HCT116 (cell line): ENCODE measurements around the gene MT1X. TPM values are rescaled to one million over a fixed set of nuclear protein-coding genes. Genes with fewer than 3 reads are reported as not detected.

Experiments
- ATAC-seq: fragments of 200-7000 bp; cut with Tn5 transposase; 2 replicates; pipeline ENCODE4 v1.9.1; 2020; ENCODE audit warnings: mild to moderate bottlenecking, moderate library complexity
- BruUV-seq: library from RNA; stranded (reverse); fragments of 400-500 nt; replicated peaks from 2 replicates; lab custom pipeline; 2021; lab: Mats Ljungman, UMichigan
- CTCF ChIA-PET: fragments of 300-600 bp; sonication (Branson Sonifier 250); formaldehyde crosslinking; loops from one replicate; lab custom pipeline; 2021; ENCODE audit warnings: antibody characterized with exemption; lab: Charles Lee
- POLR2A ChIA-PET: fragments of 300-600, 350-600 bp; sonication (Branson Sonifier 250); formaldehyde crosslinking; loops from one replicate; lab custom pipeline; 2021; ENCODE audit warnings: antibody characterized with exemption; lab: Charles Lee
- RAD21 ChIA-PET, 2 experiments: fragments of 300-600 bp; sonication (Branson Sonifier 250); formaldehyde crosslinking; loops; one replicate each; lab custom pipeline; 2023; ENCODE audit warnings: low total read pairs in 2 of 2; ENCODE audit not compliant: uncharacterized antibody in 2 of 2, unreplicated experiment in 2 of 2, low non-redundant PET in 1 of 2; lab: Charles Lee
- DNase-seq: peaks from one replicate; pipeline ENCODE4 v3.0.0-alpha.2; 2010; ENCODE audit warnings: low read depth, low spot score
- H2AFZ ChIP-seq: fragments of 200-600 bp; shearing (Covaris generic), sonication (generic); 2 replicates; pipeline ENCODE4 v1.6.1; 2017; ENCODE audit warnings: low read depth, mixed run types, mixed read lengths, antibody characterized with exemption, low read length; ENCODE audit not compliant: poor library complexity, severe bottlenecking
- H3K27ac ChIP-seq: 2 replicates; pipeline ENCODE4 v1.5.1; 2012; ENCODE audit warnings: low read depth, low read length
- H3K27me3 ChIP-seq: fragments of 200-600 bp; sonication (generic); 2 replicates; pipeline ENCODE4 v1.6.1; 2016; ENCODE audit warnings: mixed run types, low read length, mixed read lengths; ENCODE audit not compliant: insufficient read depth
- H3K36me3 ChIP-seq, 2 experiments: fragments of 200-500 bp in 1 of 2; fragments of 200-600 bp in 1 of 2; sonication (Bioruptor generic) in 1 of 2; sonication (generic) in 1 of 2; 2 replicates each; pipeline versions ENCODE4 v1.5.1 to v1.6.1; 2014 to 2016; ENCODE audit warnings: low read length in 2 of 2, inconsistent platforms in 1 of 2, mixed read lengths in 1 of 2, mixed run types in 1 of 2; ENCODE audit not compliant: insufficient read depth in 2 of 2, control insufficient read depth in 1 of 2
- H3K4me1 ChIP-seq, 2 experiments: fragments of 200-600 bp in 1 of 2; sonication (generic) in 1 of 2; 2 replicates each; pipeline versions ENCODE4 v1.5.1 to v1.6.1; 2012 to 2017; ENCODE audit warnings: low read length in 2 of 2, inconsistent platforms in 1 of 2, mild to moderate bottlenecking in 1 of 2, mixed read lengths in 1 of 2, mixed run types in 1 of 2, moderate library complexity in 1 of 2; ENCODE audit not compliant: insufficient read depth in 2 of 2, control insufficient read depth in 1 of 2
- H3K4me2 ChIP-seq: fragments of 200-600 bp; sonication (generic); 2 replicates; pipeline ENCODE4 v1.6.1; 2017; ENCODE audit warnings: mixed run types, low read length, mixed read lengths
- H3K4me3 ChIP-seq, 2 experiments: fragments of 200-600 bp in 1 of 2; sonication (generic) in 1 of 2; replicated peaks in 1 of 2; 2 replicates each; pipeline ENCODE4 v1.5.1; 2011 to 2016; ENCODE audit warnings: low read length in 2 of 2, control low read depth in 1 of 2, low read depth in 1 of 2, mild to moderate bottlenecking in 1 of 2, mixed read lengths in 1 of 2, mixed run types in 1 of 2
- H3K79me2 ChIP-seq: fragments of 200-600 bp; sonication (generic); 2 replicates; pipeline ENCODE4 v1.6.1; 2017; ENCODE audit warnings: mild to moderate bottlenecking, mixed run types, low read length, moderate library complexity, mixed read lengths; ENCODE audit not compliant: insufficient read depth
- H3K9ac ChIP-seq: fragments of 200-600 bp; sonication (generic); 2 replicates; pipeline ENCODE4 v1.6.1; 2016; ENCODE audit warnings: low read length, mixed read lengths
- H3K9me2 ChIP-seq: fragments of 200-600 bp; sonication (generic), shearing (Covaris generic); 2 replicates; pipeline ENCODE4 v1.6.1; 2017; ENCODE audit warnings: mixed run types, mild to moderate bottlenecking, moderate library complexity; ENCODE audit not compliant: insufficient read depth
- H3K9me3 ChIP-seq, 2 experiments: fragments of 200-500 bp in 1 of 2; fragments of 200-600 bp in 1 of 2; sonication (Bioruptor generic) in 1 of 2; sonication (generic) in 1 of 2; 2 replicates each; pipeline ENCODE4 v1.6.1; 2014 to 2017; ENCODE audit warnings: low read length in 2 of 2, mixed read lengths in 2 of 2, inconsistent platforms in 1 of 2, low read depth in 1 of 2, mild to moderate bottlenecking in 1 of 2, mixed run types in 1 of 2, moderate library complexity in 1 of 2; ENCODE audit not compliant: control insufficient read depth in 1 of 2, insufficient read depth in 1 of 2
- H4K20me1 ChIP-seq: fragments of 200-600 bp; sonication (generic), shearing (Covaris generic); 2 replicates; pipeline ENCODE4 v1.6.1; 2017; ENCODE audit warnings: mixed run types, mild to moderate bottlenecking, moderate library complexity; ENCODE audit not compliant: insufficient read depth
- CBX3 ChIP-seq: IDR thresholded peaks from 2 replicates; pipeline ENCODE4 v1.6.1; 2012; ENCODE audit warnings: low read depth
- CEBPB ChIP-seq: IDR thresholded peaks from 2 replicates; pipeline ENCODE4 v1.6.1; 2012; ENCODE audit warnings: low read depth
- ELF1 ChIP-seq: IDR thresholded peaks from 2 replicates; pipeline ENCODE4 v1.6.1; 2012; ENCODE audit warnings: low read depth, borderline replicate concordance
- RAD21 ChIP-seq: IDR thresholded peaks from 2 replicates; pipeline ENCODE4 v1.6.1; 2012; ENCODE audit warnings: low read depth, mild to moderate bottlenecking
- SIN3A ChIP-seq: IDR thresholded peaks from 2 replicates; pipeline ENCODE4 v1.6.1; 2012; ENCODE audit warnings: low read depth
- SRF ChIP-seq: IDR thresholded peaks from 2 replicates; pipeline ENCODE4 v1.6.1; 2012; ENCODE audit warnings: low read depth
- TCF7L2 ChIP-seq: IDR thresholded peaks from 2 replicates; pipeline ENCODE4 v1.7.0; 2011; ENCODE audit warnings: borderline replicate concordance, inconsistent platforms; ENCODE audit not compliant: insufficient read depth, insufficient read length; ENCODE audit errors: extremely low read depth
- YY1 ChIP-seq: IDR thresholded peaks from 2 replicates; pipeline ENCODE4 v1.6.1; 2011; ENCODE audit warnings: low read length, low read depth, moderate library complexity, mild to moderate bottlenecking; ENCODE audit not compliant: insufficient replicate concordance; ENCODE audit errors: extremely low read depth
- ZNF274 ChIP-seq: fragments of 200-500 bp; sonication (Bioruptor generic); IDR thresholded peaks from 2 replicates; pipeline ENCODE4 v1.6.1; 2014; ENCODE audit warnings: mild to moderate bottlenecking, low read depth, low read length, inconsistent platforms
- intact Hi-C: fragments of 100-400 bp; cut with micrococcal nuclease; formaldehyde crosslinking; loops from 2 replicates; pipeline ENCODE4 v1.10.0; 2022
- total RNA-seq: library from RNA; stranded (reverse); gene quantifications from one replicate; pipeline ENCODE4 v1.2.1, GENCODE V29; 2021; ENCODE audit not compliant: unreplicated experiment
- TF ChIP-seq, protein P1 (sequence below): IDR thresholded peaks from 2 replicates; pipeline ENCODE4 v1.6.1; 2012; ENCODE audit warnings: low read depth
- TF ChIP-seq, protein P2 (sequence below), 3 experiments: fragments of 200-600 bp in 1 of 3; sonication (generic) in 1 of 3; IDR thresholded peaks in 2 of 3; conservative IDR thresholded peaks in 1 of 3; 2 replicates each; pipeline ENCODE4 v1.5.1; 2012 to 2017; ENCODE audit warnings: low read depth in 2 of 3, low read length in 2 of 3, antibody characterized with exemption in 1 of 3, borderline replicate concordance in 1 of 3, control low read depth in 1 of 3, mild to moderate bottlenecking in 1 of 3, mixed read lengths in 1 of 3, mixed run types in 1 of 3, moderate library complexity in 1 of 3; ENCODE audit not compliant: insufficient read depth in 1 of 3

MT1X gene
- total RNA-seq, 1 experiment from 2014 or later = 50.2 TPM

DNA sequence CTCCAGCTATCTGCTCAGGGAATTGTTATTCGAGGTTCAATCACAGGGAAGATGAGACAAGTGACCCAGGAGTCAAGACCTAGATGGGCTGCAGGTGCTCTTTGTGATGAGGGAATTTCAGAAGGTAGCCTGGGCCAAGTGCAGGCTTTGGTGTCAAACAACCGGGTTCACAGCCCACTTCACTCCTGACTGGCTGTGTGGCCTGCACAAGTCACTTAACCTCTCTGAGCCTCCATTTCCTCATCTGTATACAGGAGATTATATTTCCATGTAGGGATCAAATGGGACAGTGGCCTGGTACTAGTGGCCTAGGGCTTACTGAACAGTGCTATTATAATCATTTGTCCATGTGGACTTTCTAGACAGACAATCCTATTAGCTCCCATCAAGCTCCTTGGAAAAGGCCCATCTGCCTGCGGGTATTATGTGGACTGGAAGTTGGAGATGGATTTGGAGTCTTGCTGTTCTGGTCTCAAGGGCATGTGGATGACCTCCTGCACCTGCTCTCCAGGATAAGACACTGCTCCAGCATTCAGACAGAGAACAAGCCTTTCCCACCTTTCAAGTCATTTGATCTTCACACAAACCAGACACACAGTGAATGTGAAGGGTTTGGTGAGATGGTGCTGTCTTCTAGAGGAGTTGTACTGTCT is 3.1 kb upstream of the MT1X start:
- ChIA-PET CTCF (interaction anchor here (1.4 kb wide), 1 partner anchor 75 kb away, joined by 3 read pairs; no protein-coding TSS in a partner anchor), POLR2A (interaction anchor here (0.8 to 1.8 kb wide), 5 partner anchors 24 to 72 kb away, joined by 3 to 6 read pairs (median 4); partner anchors contain the start of genes MT1E and MT2A), RAD21 (interaction anchor here in 1 of 2 experiments (0.8 kb wide), 1 partner anchor 52 kb away, joined by 3 read pairs; no protein-coding TSS in a partner anchor)
- Histone ChIP-seq H2AFZ (peak overlapping the region; percentile 57), H3K9me2 (no peaks in the 10 kb centered on the region), H4K20me1 (no peaks in the 10 kb centered on the region), H3K9me3 (no peaks in the 10 kb centered on the region), H3K9ac (no peak overlapping the region), H3K4me1 (peaks cover 13 to 32% of the 10 kb centered on the region in 2 experiments; a peak in 3 of 4 replicates), H3K27me3 (no peaks in the 10 kb centered on the region), H3K36me3 (no peaks in the 10 kb centered on the region), H3K4me2 (peak overlapping the region; percentile 51), H3K79me2 (no peaks in the 10 kb centered on the region), H3K4me3 (no peak overlapping the region), H3K27ac (no peak overlapping the region)
- intact Hi-C loops = no loop called here
- TF ChIP-seq TCF7L2 (no peak), SIN3A (no peak), CBX3 (no peak), ELF1 (no peak), SRF (no peak), ZNF274 (no peak), YY1 (no peak), CEBPB (no peak), RAD21 (no peak)
- TF ChIP-seq, protein P1, sequence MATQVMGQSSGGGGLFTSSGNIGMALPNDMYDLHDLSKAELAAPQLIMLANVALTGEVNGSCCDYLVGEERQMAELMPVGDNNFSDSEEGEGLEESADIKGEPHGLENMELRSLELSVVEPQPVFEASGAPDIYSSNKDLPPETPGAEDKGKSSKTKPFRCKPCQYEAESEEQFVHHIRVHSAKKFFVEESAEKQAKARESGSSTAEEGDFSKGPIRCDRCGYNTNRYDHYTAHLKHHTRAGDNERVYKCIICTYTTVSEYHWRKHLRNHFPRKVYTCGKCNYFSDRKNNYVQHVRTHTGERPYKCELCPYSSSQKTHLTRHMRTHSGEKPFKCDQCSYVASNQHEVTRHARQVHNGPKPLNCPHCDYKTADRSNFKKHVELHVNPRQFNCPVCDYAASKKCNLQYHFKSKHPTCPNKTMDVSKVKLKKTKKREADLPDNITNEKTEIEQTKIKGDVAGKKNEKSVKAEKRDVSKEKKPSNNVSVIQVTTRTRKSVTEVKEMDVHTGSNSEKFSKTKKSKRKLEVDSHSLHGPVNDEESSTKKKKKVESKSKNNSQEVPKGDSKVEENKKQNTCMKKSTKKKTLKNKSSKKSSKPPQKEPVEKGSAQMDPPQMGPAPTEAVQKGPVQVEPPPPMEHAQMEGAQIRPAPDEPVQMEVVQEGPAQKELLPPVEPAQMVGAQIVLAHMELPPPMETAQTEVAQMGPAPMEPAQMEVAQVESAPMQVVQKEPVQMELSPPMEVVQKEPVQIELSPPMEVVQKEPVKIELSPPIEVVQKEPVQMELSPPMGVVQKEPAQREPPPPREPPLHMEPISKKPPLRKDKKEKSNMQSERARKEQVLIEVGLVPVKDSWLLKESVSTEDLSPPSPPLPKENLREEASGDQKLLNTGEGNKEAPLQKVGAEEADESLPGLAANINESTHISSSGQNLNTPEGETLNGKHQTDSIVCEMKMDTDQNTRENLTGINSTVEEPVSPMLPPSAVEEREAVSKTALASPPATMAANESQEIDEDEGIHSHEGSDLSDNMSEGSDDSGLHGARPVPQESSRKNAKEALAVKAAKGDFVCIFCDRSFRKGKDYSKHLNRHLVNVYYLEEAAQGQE = no peak
- TF ChIP-seq, protein P2, sequence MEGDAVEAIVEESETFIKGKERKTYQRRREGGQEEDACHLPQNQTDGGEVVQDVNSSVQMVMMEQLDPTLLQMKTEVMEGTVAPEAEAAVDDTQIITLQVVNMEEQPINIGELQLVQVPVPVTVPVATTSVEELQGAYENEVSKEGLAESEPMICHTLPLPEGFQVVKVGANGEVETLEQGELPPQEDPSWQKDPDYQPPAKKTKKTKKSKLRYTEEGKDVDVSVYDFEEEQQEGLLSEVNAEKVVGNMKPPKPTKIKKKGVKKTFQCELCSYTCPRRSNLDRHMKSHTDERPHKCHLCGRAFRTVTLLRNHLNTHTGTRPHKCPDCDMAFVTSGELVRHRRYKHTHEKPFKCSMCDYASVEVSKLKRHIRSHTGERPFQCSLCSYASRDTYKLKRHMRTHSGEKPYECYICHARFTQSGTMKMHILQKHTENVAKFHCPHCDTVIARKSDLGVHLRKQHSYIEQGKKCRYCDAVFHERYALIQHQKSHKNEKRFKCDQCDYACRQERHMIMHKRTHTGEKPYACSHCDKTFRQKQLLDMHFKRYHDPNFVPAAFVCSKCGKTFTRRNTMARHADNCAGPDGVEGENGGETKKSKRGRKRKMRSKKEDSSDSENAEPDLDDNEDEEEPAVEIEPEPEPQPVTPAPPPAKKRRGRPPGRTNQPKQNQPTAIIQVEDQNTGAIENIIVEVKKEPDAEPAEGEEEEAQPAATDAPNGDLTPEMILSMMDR (IDR thresholded peaks at IDR 0.05 in 2 of 3, conservative IDR thresholded peaks at IDR 0.05 in 1 of 3; ENCODE audit: borderline replicate concordance in 1 of 3, insufficient read depth in 1 of 3, low read depth in 2 of 3, low read length in 2 of 3) = no peak
- no TSS peak for BruUV-seq
- no peak for DNase-seq
- ATAC-seq = no peak
